Fibroblast of skin of left quadriceps (primary cell): ENCODE results near the gene NUP35.
"Not testable (repeated sequence)": the region's sequence is repeated elsewhere in the genome, so short reads cannot be mapped to it uniquely, and the experiment has no call there.

ENCODE experiments used
- DNase-seq, 2 experiments: peaks; one replicate each; pipeline ENCODE4 v3.0.0-alpha.2; 2013; ENCODE audit warnings: low read depth in 2 of 2

NUP35 gene

GRCh38 chr2:183134016-183134415, 9.8 kb downstream of the NUP35 start:
- no peak for DNase-seq

GRCh38 chr2:183148955-183149354, 24.7 kb downstream of the NUP35 start:
- DNase-seq = no peak

DNA sequence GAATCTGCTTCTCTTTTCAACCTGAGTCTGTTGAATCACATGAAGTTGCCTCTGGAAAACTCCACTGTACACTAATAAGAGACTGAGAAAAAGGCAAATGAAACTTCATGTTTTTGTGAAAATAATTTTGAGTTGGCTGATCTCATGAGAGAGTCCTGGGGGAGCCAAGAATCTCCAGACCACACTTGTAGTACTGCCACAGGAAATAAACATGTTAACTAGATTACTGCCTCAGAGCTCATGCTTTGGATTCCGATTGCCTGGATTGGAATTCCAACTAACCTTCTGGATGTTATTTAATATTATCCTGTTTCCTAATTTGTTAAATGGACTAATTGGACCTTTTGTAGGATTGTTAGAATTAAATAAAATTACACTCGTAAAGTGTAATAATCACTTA, 25.2 kb downstream of the NUP35 start:
- DNase-seq = peak; percentile 39 to 63

GRCh38 chr2:183152280-183152679, 28.0 kb downstream of the NUP35 start:
- DNase-seq = not testable (repeated sequence)

- no peak for DNase-seq
Observed at GRCh38 chr2:183153967-183154366, 29.7 kb downstream of the NUP35 start.

- not testable (repeated sequence) for DNase-seq
Observed at GRCh38 chr2:183154772-183155171, 30.5 kb downstream of the NUP35 start.

DNA sequence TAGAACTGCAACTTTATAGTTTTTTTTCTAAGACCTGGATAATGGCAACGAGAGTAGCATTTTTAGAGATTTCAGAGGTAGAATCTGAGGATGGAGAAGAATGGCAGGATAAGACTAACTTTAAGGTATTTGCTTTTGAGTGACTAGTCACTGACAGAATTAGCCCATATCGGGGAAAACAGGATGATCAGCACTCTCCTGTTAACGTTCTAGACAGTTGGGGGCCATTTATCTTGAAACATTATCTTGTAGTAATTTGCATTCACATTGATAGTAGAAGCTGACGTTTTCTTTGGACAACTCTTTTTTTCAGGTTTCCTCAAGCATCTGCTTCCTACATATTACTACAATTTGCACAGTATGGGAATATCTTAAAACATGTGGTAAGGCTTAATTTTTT, 32.9 kb downstream of the NUP35 start:
- no peak for DNase-seq

GRCh38 chr2:183162362-183162761, 38.1 kb downstream of the NUP35 start:
- no peak for DNase-seq

DNA sequence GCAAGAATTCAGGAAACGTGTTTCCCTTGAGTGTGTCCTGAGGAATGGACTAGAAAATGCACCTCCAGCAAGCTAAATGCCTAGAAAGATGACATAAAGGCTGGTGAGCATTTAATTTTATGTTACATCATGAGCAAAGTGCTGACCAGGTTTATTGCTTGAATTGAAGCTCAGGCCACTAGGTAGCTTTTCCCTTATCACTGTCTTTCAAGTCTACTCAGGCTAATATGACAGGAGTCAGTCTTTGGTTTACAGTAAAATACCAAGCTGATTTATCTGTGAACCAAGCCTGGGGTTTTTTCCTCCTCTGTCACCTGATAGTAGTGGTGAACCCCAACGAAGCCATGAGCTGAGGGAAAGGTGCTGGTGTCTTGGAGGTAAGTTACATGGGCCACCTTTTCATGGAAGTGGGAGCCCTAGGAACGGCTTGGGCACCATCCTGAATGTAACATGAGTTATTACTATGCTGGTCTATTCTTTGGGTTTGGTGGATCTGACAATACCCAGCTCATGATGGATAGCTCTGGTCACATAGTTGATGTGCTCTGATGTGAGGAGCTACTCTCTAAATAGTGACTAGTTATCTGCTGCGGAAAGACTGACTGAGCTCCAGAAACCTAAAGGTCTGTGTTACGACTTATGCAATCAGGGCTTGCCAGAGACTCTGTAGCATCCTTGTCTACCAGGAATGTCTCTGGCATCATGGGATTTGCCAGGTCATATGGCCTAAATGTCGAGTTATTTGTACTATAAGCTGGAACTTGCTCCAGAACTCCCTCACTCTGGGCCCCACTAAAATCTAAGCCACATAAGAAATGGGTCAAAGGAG, 39.8 kb downstream of the NUP35 start:
- no peak for DNase-seq

- DNase-seq = no peak
Observed at GRCh38 chr2:183164650-183165015, 40.4 kb downstream of the NUP35 start.

GRCh38 chr2:183166210-183166609, 42.0 kb downstream of the NUP35 start:
- no peak for DNase-seq

DNA sequence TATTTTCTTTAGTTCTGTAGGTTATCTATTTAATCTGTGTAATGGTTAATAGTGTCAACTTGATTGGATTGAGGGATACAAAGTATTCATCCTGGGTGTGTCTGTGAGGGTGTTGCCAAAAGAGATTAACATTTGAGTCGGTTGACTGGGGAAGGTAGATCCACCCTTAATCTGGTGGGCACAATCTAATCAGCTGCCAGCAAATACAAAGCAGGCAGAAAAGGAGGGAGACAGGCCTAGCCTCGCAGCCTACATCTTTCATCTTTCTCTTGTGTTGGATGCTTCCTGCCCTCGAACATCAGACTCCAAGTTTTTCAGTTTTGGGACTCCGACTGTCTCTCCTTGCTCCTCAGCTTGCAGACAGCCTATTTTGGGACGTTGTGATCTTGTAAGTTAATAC, 42.7 kb downstream of the NUP35 start:
- not testable (repeated sequence) for DNase-seq

DNA sequence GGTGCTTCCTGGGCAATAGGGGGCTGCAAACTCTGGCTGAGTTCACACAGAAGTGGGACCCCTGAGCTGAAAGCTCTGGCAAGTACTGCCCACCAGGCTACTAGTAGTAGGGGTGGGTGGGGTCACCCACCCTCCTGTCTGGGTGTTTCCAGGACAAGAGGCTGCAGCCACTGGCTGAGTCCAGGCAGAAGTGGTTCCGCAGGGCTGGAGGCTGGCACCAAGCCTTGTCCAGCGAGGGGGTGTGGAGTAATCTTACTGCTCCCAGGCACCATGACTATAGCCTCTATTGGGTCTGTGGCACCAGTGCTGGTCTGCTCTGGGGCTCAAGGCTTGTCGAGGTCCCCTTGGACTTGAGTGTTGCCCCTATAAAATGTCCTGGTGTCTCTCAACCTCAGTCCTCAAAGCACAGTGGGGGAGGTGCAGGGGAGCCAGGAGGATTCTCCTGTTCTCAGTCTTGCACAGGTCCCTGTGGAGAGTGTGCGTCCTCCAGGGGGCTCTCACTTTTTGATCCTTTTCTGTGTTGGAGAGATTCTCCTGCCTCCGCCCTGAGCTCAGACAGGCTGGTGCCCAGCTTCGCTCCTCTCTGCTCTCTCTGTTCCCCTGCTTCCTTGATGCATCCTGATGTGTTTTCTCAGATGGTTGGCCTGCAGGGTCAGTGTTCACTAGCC, 48.1 kb downstream of the NUP35 start:
- no peak for DNase-seq

DNA sequence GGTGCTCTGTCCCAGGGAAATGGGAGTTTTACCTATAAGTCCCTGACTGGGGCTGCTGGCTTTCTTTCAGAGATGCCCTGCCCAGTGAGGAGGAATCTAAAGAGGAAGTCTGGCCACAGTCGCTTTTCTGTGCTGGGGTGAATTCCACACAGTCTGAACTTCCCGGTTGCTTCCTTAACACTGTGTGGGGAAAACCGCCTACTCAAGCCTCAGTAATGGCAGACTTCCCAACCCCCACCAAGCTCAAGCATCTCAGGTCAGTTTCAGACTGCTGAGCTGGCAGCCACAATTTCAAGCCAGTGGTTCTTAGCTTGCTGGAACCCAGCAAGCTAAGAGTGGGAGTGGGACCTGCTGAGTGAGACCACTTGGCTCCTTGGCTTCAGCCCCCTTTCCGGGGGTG, 54.9 kb downstream of the NUP35 start:
- DNase-seq = no peak

GRCh38 chr2:183185534-183185933, 61.3 kb downstream of the NUP35 start:
- no peak for DNase-seq

DNA sequence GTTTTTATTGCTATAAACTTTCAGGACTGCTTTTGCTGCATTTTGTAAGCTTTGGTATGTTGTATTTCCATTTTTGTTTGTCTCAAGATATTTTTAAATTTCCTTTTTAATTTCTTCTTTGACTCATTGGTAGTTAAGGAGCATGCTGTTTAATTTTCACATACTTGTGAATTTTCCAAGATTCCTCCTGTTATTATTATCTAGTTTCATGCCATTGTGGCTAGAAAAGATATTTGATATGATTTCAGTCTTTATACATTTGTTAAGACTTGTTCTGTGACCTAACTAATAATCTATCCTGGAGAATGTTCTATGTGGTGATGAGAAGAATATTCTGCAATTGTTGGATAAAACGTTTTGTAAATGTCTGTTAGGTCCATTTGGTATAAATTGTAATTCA, 62.1 kb downstream of the NUP35 start:
- no peak for DNase-seq

GRCh38 chr2:183186766-183187165, 62.5 kb downstream of the NUP35 start:
- DNase-seq = no peak

DNA sequence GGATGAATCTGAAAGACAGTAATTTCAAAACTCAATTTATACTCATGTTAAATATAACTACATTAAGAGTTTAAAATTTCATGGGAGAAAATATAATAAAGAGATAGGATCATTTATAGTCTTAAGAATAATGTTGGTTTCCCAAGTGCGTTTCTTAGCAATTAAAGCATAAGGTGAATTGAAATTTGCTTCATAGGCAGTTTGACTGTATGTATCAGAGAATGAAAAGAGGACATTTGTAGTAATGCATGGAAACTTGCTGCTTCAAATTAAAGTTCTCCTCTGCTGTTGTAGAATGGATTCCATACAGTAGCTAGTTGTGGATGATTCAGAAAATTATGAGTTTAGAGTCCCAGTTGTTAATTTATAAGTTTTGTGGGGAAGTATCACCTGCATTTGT, 68.1 kb downstream of the NUP35 start:
- DNase-seq = no peak

- DNase-seq = no peak
Observed at GRCh38 chr2:183193904-183194303, 69.7 kb downstream of the NUP35 start.

DNA sequence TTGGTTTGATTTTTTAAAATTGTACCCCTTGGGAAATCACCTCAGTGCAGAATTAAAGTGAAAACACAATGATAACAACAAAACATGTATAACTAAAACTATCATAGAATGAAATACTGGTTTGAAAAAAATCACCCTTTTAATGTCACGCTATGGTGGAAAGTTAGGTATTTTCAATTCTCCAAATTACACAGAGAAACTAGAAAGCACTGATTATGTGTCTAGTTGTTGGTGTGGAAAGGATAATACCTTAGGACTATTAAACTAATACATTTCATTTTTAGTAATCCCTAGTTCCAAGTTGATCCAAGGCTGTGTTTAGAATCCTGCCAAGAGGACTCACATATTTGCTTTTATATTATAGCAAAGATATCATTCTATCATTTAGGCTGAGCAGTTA, 71.2 kb downstream of the NUP35 start:
- DNase-seq = no peak

DNA sequence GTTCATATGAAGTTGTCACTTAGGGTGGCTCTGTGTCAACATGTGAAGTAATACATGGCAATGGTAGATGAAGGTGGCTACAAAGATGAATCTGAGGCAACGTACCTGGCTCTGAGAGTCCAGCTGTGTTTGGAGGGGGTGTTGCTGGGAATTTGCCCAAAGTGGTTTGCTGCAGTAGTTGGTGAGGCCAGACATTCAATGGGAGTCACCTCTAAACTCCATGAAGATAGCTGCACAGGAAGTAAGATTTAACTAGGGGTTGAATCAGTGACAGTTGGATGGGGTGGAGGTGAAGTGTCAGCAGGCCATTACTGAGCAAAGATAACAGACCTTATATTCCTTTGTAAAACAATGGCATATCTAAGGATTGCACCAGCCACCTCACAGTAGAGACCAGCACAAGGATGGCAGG, 71.8 kb downstream of the NUP35 start:
- no peak for DNase-seq

GRCh38 chr2:183204397-183204796, 80.2 kb downstream of the NUP35 start:
- no peak for DNase-seq

GRCh38 chr2:183207110-183207509, 82.9 kb downstream of the NUP35 start:
- DNase-seq = no peak
